Endothelial cell of umbilical vein (primary cell): Measurements from ENCODE around the gene CBY3. TPM values are rescaled to one million over a fixed set of nuclear protein-coding genes. Genes with fewer than 3 reads are reported as not detected.

ENCODE experiments used
- BruUV-seq: library from RNA; stranded (reverse); fragments of 400-500 nt; replicated peaks from 2 replicates; lab custom pipeline; 2021; lab: Mats Ljungman, UMichigan
- CTCF ChIA-PET: fragments of 300-600, 350-600 bp; sonication (Branson Sonifier 250); formaldehyde crosslinking; loops from one replicate; lab custom pipeline; 2021; ENCODE audit warnings: antibody characterized with exemption, inconsistent platforms; lab: Charles Lee
- POLR2A ChIA-PET: fragments of 300-600, 350-600 bp; sonication (Branson Sonifier 250); formaldehyde crosslinking; loops from one replicate; lab custom pipeline; 2021; ENCODE audit warnings: antibody characterized with exemption, inconsistent platforms; lab: Charles Lee
- DNase-seq: peaks from one replicate; pipeline ENCODE4 v3.0.0-alpha.2; 2011; ENCODE audit warnings: low read depth, low spot score
- FAIRE-seq: peaks from 2 replicates; lab custom pipeline; 2011; peaks lifted over from hg19 to GRCh38; lab: Jason Lieb, UNC
- H2AFZ ChIP-seq: 2 replicates; pipeline ENCODE4 v1.6.0; 2012; ENCODE audit warnings: low read depth, low read length, control low read depth, inconsistent platforms
- H3K27ac ChIP-seq: 2 replicates; pipeline ENCODE4 v1.5.1; 2011; ENCODE audit warnings: low read depth, mild to moderate bottlenecking, control low read depth, low read length, moderate library complexity; ENCODE audit not compliant: insufficient read depth
- H3K27me3 ChIP-seq, 2 experiments: 2 replicates each; pipeline versions ENCODE4 v1.6.0 to v1.6.1; 2011; ENCODE audit warnings: low read length in 2 of 2, mixed read lengths in 1 of 2; ENCODE audit not compliant: control insufficient read depth in 2 of 2, insufficient read depth in 2 of 2
- H3K36me3 ChIP-seq, 2 experiments: 2 replicates in 1 of 2; 3 replicates in 1 of 2; pipeline ENCODE4 v1.5.1; 2011; ENCODE audit warnings: low read length in 2 of 2, mild to moderate bottlenecking in 1 of 2, moderate library complexity in 1 of 2; ENCODE audit not compliant: control insufficient read depth in 2 of 2, insufficient read depth in 2 of 2; ENCODE audit errors: extremely low read depth in 1 of 2
- H3K4me1 ChIP-seq: 3 replicates; pipeline ENCODE4 v1.5.1; 2011; ENCODE audit warnings: mild to moderate bottlenecking, low read length; ENCODE audit not compliant: control insufficient read depth, insufficient read depth; ENCODE audit errors: extremely low read depth
- H3K4me2 ChIP-seq: 2 replicates; pipeline ENCODE4 v1.6.1; 2011; ENCODE audit warnings: low read length, control low read depth, mixed read lengths; ENCODE audit not compliant: insufficient read depth
- H3K4me3 ChIP-seq, 3 experiments: fragments of 200-600 bp in 1 of 3; sonication (generic), shearing (Covaris generic) in 1 of 3; replicated peaks in 1 of 3; 2 replicates each; pipeline ENCODE4 v1.5.1; 2011 to 2016; ENCODE audit warnings: control low read depth in 3 of 3, low read length in 3 of 3, mild to moderate bottlenecking in 2 of 3, inconsistent platforms in 1 of 3, low read depth in 1 of 3, moderate library complexity in 1 of 3; ENCODE audit not compliant: insufficient read depth in 1 of 3
- H3K79me2 ChIP-seq: 2 replicates; pipeline ENCODE4 v1.6.0; 2012; ENCODE audit warnings: low read length, inconsistent platforms; ENCODE audit not compliant: control insufficient read depth, insufficient read depth
- H3K9ac ChIP-seq: replicated peaks from 2 replicates; pipeline ENCODE3; 2011; ENCODE audit warnings: low read length, control low read depth; ENCODE audit not compliant: insufficient read depth; ENCODE audit errors: extremely low read depth
- H3K9me1 ChIP-seq: replicated peaks from 3 replicates; pipeline ENCODE4 v1.6.0; 2011; ENCODE audit warnings: mild to moderate bottlenecking, low read length; ENCODE audit not compliant: control insufficient read depth, insufficient read depth; ENCODE audit errors: extremely low read depth
- H3K9me3 ChIP-seq: replicated peaks from 2 replicates; pipeline ENCODE4 v1.5.1; 2012; ENCODE audit warnings: low read length, inconsistent platforms; ENCODE audit not compliant: control insufficient read depth, insufficient read depth
- H4K20me1 ChIP-seq: replicated peaks from 2 replicates; pipeline ENCODE3; 2011; ENCODE audit warnings: mild to moderate bottlenecking, low read length; ENCODE audit not compliant: control insufficient read depth, insufficient read depth; ENCODE audit errors: extremely low read depth
- EZH2 ChIP-seq: IDR thresholded peaks from 2 replicates; pipeline ENCODE4 v1.6.1; 2012; ENCODE audit warnings: borderline replicate concordance, low read depth, mild to moderate bottlenecking, moderate library complexity, low read length, inconsistent platforms; ENCODE audit not compliant: severe bottlenecking
- FOS ChIP-seq: IDR thresholded peaks from 2 replicates; pipeline ENCODE4 v1.6.1; 2011; ENCODE audit warnings: mild to moderate bottlenecking, low read length, moderate library complexity, borderline replicate concordance; ENCODE audit not compliant: insufficient read depth
- GATA2 ChIP-seq: IDR thresholded peaks from 2 replicates; pipeline ENCODE4 v1.7.0; 2011; ENCODE audit warnings: low read depth, mild to moderate bottlenecking, moderate library complexity, mixed read lengths, low read length; ENCODE audit not compliant: insufficient read length, insufficient read depth
- JUN ChIP-seq: IDR thresholded peaks from 2 replicates; pipeline ENCODE4 v1.6.1; 2011; ENCODE audit warnings: borderline replicate concordance, low read depth; ENCODE audit not compliant: insufficient read length, insufficient read depth
- MYC ChIP-seq: IDR thresholded peaks from one replicate; pipeline ENCODE4 v1.6.1; 2011; ENCODE audit warnings: mild to moderate bottlenecking, low read depth, low read length
- POLR2A ChIP-seq: IDR thresholded peaks from 2 replicates; pipeline ENCODE4 v1.6.1; 2012; ENCODE audit warnings: low read depth, mild to moderate bottlenecking, control low read depth, low read length
- POLR2AphosphoS5 ChIP-seq: IDR thresholded peaks from 2 replicates; pipeline ENCODE4 v1.6.1; 2012; ENCODE audit warnings: low read depth, mild to moderate bottlenecking, control low read depth, low read length, moderate library complexity; ENCODE audit not compliant: insufficient read depth
- dilution Hi-C: fragments of 300-500 bp; cut with MboI; formaldehyde crosslinking; loops from one replicate; pipeline ENCODE4 v1.15.0; 2019; ENCODE audit warnings: low sequenced_read_pairs; ENCODE audit not compliant: extremely low pct_ligation_motif_present
- intact Hi-C: fragments of 100-400 bp; cut with micrococcal nuclease; formaldehyde crosslinking; loops from one replicate; pipeline ENCODE4 v1.10.0; 2022
- polyA plus RNA-seq, 4 experiments: library from polyadenylated mRNA; depleted of rRNA in 3 of 4; stranded (reverse) in 3 of 4; unstranded in 1 of 4; fragments of >200 nt; gene quantifications; 2 replicates each; pipeline versions ENCODE4 v1.2.1 to v1.2.3, GENCODE V29; 2011 to 2012; ENCODE audit warnings: missing spikeins in 1 of 4
- total RNA-seq: library from RNA; stranded (reverse); gene quantifications from 2 replicates; pipeline ENCODE4 v1.2.3, GENCODE V29; 2021
- TF ChIP-seq, protein P1 (sequence below), 2 donors: IDR thresholded peaks; 1 replicate in 1 of 2; 2 replicates in 1 of 2; pipeline ENCODE4 v1.5.1; 2011; ENCODE audit warnings: low read length in 2 of 2, mild to moderate bottlenecking in 2 of 2, moderate library complexity in 2 of 2, control low read depth in 1 of 2, inconsistent platforms in 1 of 2, low read depth in 1 of 2; ENCODE audit not compliant: insufficient read depth in 1 of 2; ENCODE audit errors: extremely low read depth in 1 of 2
- TF ChIP-seq, protein P2 (sequence below): IDR thresholded peaks from 2 replicates; pipeline ENCODE4 v1.6.1; 2011; ENCODE audit not compliant: insufficient read depth, insufficient read length

The CBY3 gene
- total and polyA plus RNA-seq, 2 donors (not counting 3 experiments of a cell fraction or from before 2014, with no cell fraction given) = not detected

DNA sequence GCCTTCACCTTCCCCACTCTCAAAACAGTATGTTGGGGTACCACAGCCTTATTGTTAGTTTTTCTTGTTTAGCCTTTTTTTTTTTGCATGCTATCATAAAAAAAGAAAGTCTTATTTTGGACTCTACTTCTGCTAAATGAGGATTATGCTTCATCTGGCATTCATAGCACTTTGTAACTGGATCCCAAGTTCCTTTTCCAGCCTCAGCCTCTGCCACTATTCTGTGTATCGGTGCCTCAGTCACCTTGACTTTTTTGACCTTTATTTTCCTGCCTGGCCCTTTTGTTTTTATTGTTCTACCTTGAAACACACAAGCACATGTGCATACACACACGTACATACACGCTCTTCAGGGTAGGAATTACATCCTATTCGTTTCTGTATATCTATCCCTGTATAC lies 43.3 kb upstream of the CBY3 start:
- dilution Hi-C loops = no loop called here
- no peak overlapping the region for H3K27ac ChIP-seq
- H3K4me2 ChIP-seq = no peak overlapping the region
- DNase-seq (no peak), FAIRE-seq (no peak)
- H3K4me1 ChIP-seq = no peaks in the 10 kb centered on the region
- H3K9me1 ChIP-seq = no peaks in the 10 kb centered on the region
- BruUV-seq = no TSS peak
- no peaks in the 10 kb centered on the region for H3K27me3 ChIP-seq
- no peak for TF ChIP-seq JUN
- TF ChIP-seq EZH2 = no peak
- TF ChIP-seq MYC = no peak
- no peak for TF ChIP-seq POLR2AphosphoS5
- TF ChIP-seq, protein P1, sequence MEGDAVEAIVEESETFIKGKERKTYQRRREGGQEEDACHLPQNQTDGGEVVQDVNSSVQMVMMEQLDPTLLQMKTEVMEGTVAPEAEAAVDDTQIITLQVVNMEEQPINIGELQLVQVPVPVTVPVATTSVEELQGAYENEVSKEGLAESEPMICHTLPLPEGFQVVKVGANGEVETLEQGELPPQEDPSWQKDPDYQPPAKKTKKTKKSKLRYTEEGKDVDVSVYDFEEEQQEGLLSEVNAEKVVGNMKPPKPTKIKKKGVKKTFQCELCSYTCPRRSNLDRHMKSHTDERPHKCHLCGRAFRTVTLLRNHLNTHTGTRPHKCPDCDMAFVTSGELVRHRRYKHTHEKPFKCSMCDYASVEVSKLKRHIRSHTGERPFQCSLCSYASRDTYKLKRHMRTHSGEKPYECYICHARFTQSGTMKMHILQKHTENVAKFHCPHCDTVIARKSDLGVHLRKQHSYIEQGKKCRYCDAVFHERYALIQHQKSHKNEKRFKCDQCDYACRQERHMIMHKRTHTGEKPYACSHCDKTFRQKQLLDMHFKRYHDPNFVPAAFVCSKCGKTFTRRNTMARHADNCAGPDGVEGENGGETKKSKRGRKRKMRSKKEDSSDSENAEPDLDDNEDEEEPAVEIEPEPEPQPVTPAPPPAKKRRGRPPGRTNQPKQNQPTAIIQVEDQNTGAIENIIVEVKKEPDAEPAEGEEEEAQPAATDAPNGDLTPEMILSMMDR (IDR thresholded peaks at IDR 0.05; ENCODE audit: extremely low read depth in 1 of 2, insufficient read depth in 1 of 2, low read depth in 1 of 2, low read length in 2 of 2) = no peak
- no peak for TF ChIP-seq GATA2
- TF ChIP-seq, protein P2, sequence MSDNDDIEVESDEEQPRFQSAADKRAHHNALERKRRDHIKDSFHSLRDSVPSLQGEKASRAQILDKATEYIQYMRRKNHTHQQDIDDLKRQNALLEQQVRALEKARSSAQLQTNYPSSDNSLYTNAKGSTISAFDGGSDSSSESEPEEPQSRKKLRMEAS = no peak
- TF ChIP-seq POLR2A = no peak
- TF ChIP-seq FOS = no peak
- peaks cover 60 to 66% of the 10 kb centered on the region in 2 experiments for H3K36me3 ChIP-seq
- H3K79me2 ChIP-seq = peaks cover 20% of the 10 kb centered on the region
- no peaks in the 10 kb centered on the region for H3K9me3 ChIP-seq
- POLR2A ChIA-PET = no interaction called here
- H3K4me3 ChIP-seq = no peak overlapping the region
- intact Hi-C loops = no loop called here
- no peak overlapping the region for H2AFZ ChIP-seq
- no peaks in the 10 kb centered on the region for H4K20me1 ChIP-seq
- H3K9ac ChIP-seq = no peak overlapping the region
- CTCF ChIA-PET = interaction anchor here (0.5 to 1.3 kb wide), 2 partner anchors 8 to 153 kb away, joined by 3 to 4 read pairs; partner anchors contain the start of gene MAML1
